GM23248 (cell line): ENCODE data around the gene RUNX3. TPM values are rescaled to one million over a fixed set of nuclear protein-coding genes. Genes with fewer than 3 reads are reported as not detected.

ENCODE experiments used
- DNase-seq: peaks from one replicate; pipeline ENCODE4 v3.0.0-alpha.2; 2015
- H2AFZ ChIP-seq: fragments of 200-600 bp; sonication (generic); 2 replicates; pipeline ENCODE4 v1.6.1; 2016; ENCODE audit warnings: antibody characterized with exemption
- H3F3A ChIP-seq: fragments of 200-600 bp; sonication (generic); 2 replicates; pipeline ENCODE4 v1.6.1; 2016; ENCODE audit warnings: mild to moderate bottlenecking, antibody characterized with exemption, mixed run types; ENCODE audit not compliant: insufficient read depth
- H3K27ac ChIP-seq: fragments of 200-600 bp; sonication (generic); 2 replicates; pipeline ENCODE4 v1.5.1; 2016; ENCODE audit warnings: mild to moderate bottlenecking
- H3K27me3 ChIP-seq: fragments of 200-600 bp; sonication (generic); replicated peaks from 2 replicates; pipeline ENCODE4 v1.6.1; 2016; ENCODE audit warnings: mild to moderate bottlenecking; ENCODE audit not compliant: insufficient read depth
- H3K36me3 ChIP-seq: fragments of 200-600 bp; sonication (generic); 2 replicates; pipeline ENCODE4 v1.6.1; 2016; ENCODE audit warnings: low read depth, mild to moderate bottlenecking
- H3K4me1 ChIP-seq: fragments of 200-600 bp; sonication (generic); 2 replicates; pipeline ENCODE4 v1.6.1; 2016; ENCODE audit warnings: mild to moderate bottlenecking; ENCODE audit not compliant: insufficient read depth
- H3K4me2 ChIP-seq: fragments of 200-600 bp; sonication (generic); one replicate; pipeline ENCODE4 v1.6.1; 2016; ENCODE audit warnings: mild to moderate bottlenecking; ENCODE audit not compliant: unreplicated experiment
- H3K4me3 ChIP-seq: fragments of 200-600 bp; sonication (generic); 2 replicates; pipeline ENCODE4 v1.5.1; 2016; ENCODE audit warnings: mild to moderate bottlenecking
- H3K79me2 ChIP-seq: fragments of 200-600 bp; sonication (generic); 2 replicates; pipeline ENCODE4 v1.6.1; 2016; ENCODE audit warnings: mild to moderate bottlenecking; ENCODE audit not compliant: insufficient read depth
- H3K9ac ChIP-seq: fragments of 200-600 bp; sonication (generic); 2 replicates; pipeline ENCODE4 v1.6.1; 2016; ENCODE audit warnings: mild to moderate bottlenecking
- H3K9me2 ChIP-seq: fragments of 200-600 bp; sonication (generic); 2 replicates; pipeline ENCODE4 v1.6.1; 2016; ENCODE audit warnings: mixed run types, mild to moderate bottlenecking, moderate library complexity; ENCODE audit not compliant: insufficient read depth
- H3K9me3 ChIP-seq: fragments of 200-600 bp; sonication (generic); one replicate; pipeline ENCODE4 v1.6.1; 2017; ENCODE audit warnings: low read depth
- H4K20me1 ChIP-seq: fragments of 200-600 bp; sonication (generic); 2 replicates; pipeline ENCODE4 v1.6.0; 2016; ENCODE audit not compliant: insufficient read depth
- EZH2 ChIP-seq: fragments of 200-600 bp; sonication (generic); IDR thresholded peaks from 2 replicates; pipeline ENCODE4 v1.6.1; 2018; ENCODE audit warnings: antibody characterized with exemption, mild to moderate bottlenecking; ENCODE audit not compliant: insufficient read depth, poor library complexity, severe bottlenecking
- EZH2phosphoT487 ChIP-seq: fragments of 200-600 bp; sonication (generic); IDR thresholded peaks from 2 replicates; pipeline ENCODE4 v1.6.1; 2018; ENCODE audit warnings: antibody characterized with exemption, moderate library complexity, mild to moderate bottlenecking, low read depth; ENCODE audit not compliant: insufficient read depth
- WGBS, 2 experiments: methylation state at CpG; one replicate each; pipeline ENCODE4 v1.1.6; 2015 to 2017; ENCODE audit warnings: low lambda C conversion rate in 2 of 2, low coverage in 1 of 2; ENCODE audit errors: missing lambda C conversion rate in 2 of 2; 5-methylcytosine and 5-hydroxymethylcytosine counted together
- in situ Hi-C: fragments of 300-500 bp; cut with MboI; formaldehyde crosslinking; loops from 2 replicates; pipeline ENCODE4 v1.15.0; 2020
- polyA plus RNA-seq: library from polyadenylated mRNA; unstranded; fragments of >200 nt; fragmentation: Nextera tagmentation; extraction: Ambion mirVana; gene quantifications from 2 replicates; pipeline ENCODE4 v1.2.1, GENCODE V29; 2016
- total RNA-seq: library from RNA; depleted of rRNA; stranded (reverse); fragments of >200 nt; shearing (Covaris generic); gene quantifications from 2 replicates; pipeline ENCODE4 v1.2.3, GENCODE V29; 2014

The RUNX3 gene
- total and polyA plus RNA-seq, 2 experiments from 2014 or later, result 0.43 to 1.4 TPM

DNA sequence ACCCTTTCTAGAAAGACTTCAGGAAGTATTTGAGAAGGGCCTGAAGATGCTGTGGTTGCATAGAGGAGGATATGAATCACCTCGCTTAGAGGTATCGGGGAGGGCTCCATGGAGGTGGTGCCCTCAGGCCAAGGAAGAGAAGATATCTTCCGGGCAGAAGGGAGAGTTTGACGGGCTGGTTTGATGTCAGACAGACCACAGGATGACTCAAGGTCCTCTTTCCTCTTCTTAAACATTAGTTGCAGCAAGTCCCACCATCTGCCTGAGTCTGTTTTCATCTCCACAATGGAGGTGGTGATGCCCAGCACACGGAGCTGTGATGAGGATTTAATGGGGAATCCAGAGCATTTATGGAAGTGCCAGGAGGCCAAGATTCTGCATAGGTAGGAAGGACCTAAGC lies 25.1 kb upstream of the RUNX3 start:
- no peaks in the 10 kb centered on the region for H3K9me3 ChIP-seq
- WGBS, 2 experiments, result 46 to 52% methylated on average over 5 of the region's 5 CpGs
- no peaks in the 10 kb centered on the region for H3F3A ChIP-seq
- no peaks in the 10 kb centered on the region for H4K20me1 ChIP-seq
- in situ Hi-C loops, result no loop called here
- no peaks in the 10 kb centered on the region for H3K79me2 ChIP-seq
- H3K4me1 ChIP-seq, result 0 out of 2 replicates have a peak, but pooled peaks cover 8% of the 10 kb centered on the region
- peak; percentile 70 for DNase-seq
- H3K4me3 ChIP-seq, result no peak overlapping the region
- no peak overlapping the region for H3K27ac ChIP-seq
- no peak overlapping the region for H3K9ac ChIP-seq
- no peaks in the 10 kb centered on the region for H3K27me3 ChIP-seq
- H3K4me2 ChIP-seq, result no peak overlapping the region
- H3K36me3 ChIP-seq, result no peaks in the 10 kb centered on the region
- no peak overlapping the region for H2AFZ ChIP-seq
- TF ChIP-seq EZH2phosphoT487, result no peak
- TF ChIP-seq EZH2, result no peak
- H3K9me2 ChIP-seq, result no peaks in the 10 kb centered on the region

GRCh38 chr1:24954631-24955030 lies 24.6 kb upstream of the RUNX3 start:
- Histone ChIP-seq H3K36me3 (no peaks in the 10 kb centered on the region), H2AFZ (no peak overlapping the region), H3K79me2 (no peaks in the 10 kb centered on the region), H3F3A (no peaks in the 10 kb centered on the region), H3K27ac (no peak overlapping the region), H4K20me1 (no peaks in the 10 kb centered on the region), H3K9me2 (no peaks in the 10 kb centered on the region), H3K9ac (no peak overlapping the region), H3K4me3 (no peak overlapping the region), H3K4me2 (no peak overlapping the region), H3K9me3 (no peaks in the 10 kb centered on the region), H3K4me1 (0 out of 2 replicates have a peak, but pooled peaks cover 8% of the 10 kb centered on the region), H3K27me3 (no peaks in the 10 kb centered on the region)
- TF ChIP-seq EZH2 (no peak), EZH2phosphoT487 (no peak)
- in situ Hi-C loops, result no loop called here
- 89 to 93% methylated on average over 10 to 11 of the region's 11 CpGs for WGBS, 2 experiments
- no peak for DNase-seq

- H3K9me3 ChIP-seq, result no peaks in the 10 kb centered on the region
- H3K27me3 ChIP-seq, result no peaks in the 10 kb centered on the region
- H3F3A ChIP-seq, result no peaks in the 10 kb centered on the region
- no peak overlapping the region for H2AFZ ChIP-seq
- in situ Hi-C loops, result no loop called here
- no peak for TF ChIP-seq EZH2
- no peaks in the 10 kb centered on the region for H3K36me3 ChIP-seq
- no peak overlapping the region for H3K4me2 ChIP-seq
- H3K4me3 ChIP-seq, result no peak overlapping the region
- H3K9ac ChIP-seq, result no peak overlapping the region
- 79 to 85% methylated on average over 6 of the region's 6 CpGs for WGBS, 2 experiments
- H3K4me1 ChIP-seq, result peaks cover 12% of the 10 kb centered on the region; the same call in 1 of the 2 replicates
- H3K79me2 ChIP-seq, result no peaks in the 10 kb centered on the region
- H3K27ac ChIP-seq, result no peak overlapping the region
- no peaks in the 10 kb centered on the region for H4K20me1 ChIP-seq
- DNase-seq, result no peak
- H3K9me2 ChIP-seq, result no peaks in the 10 kb centered on the region
Observed at GRCh38 chr1:24954022-24954421, 23.9 kb upstream of the RUNX3 start.

DNA sequence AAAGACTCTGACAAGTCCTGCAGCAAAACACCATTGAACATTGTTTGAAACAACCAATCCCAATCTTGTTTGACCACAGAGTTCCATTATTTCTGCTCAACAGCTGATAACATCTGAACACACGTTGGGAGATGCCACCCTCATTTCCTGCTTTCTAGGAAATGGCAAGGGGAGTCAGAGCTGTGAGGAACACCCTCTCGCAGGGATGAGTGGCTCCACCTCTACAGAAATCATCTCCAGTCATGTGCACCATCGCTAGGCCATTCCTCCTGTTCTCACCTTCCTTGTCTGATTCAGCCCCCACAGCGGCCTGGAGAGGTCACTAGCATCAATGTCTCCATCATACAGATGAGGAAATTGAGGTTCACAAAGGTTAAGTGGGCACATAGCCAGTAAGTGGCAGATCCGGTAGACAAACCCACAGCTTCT lies 22.4 kb upstream of the RUNX3 start:
- DNase-seq, result no peak
- in situ Hi-C loops, result no loop called here
- TF ChIP-seq EZH2phosphoT487 (no peak), EZH2 (no peak)
- no peaks in the 10 kb centered on the region for H4K20me1 ChIP-seq
- peaks cover 13% of the 10 kb centered on the region; the same call in 1 of the 2 replicates for H3K4me1 ChIP-seq
- H3K27me3 ChIP-seq, result no peaks in the 10 kb centered on the region
- no peak overlapping the region for H3K4me2 ChIP-seq
- 57 to 68% methylated on average over 5 of the region's 5 CpGs for whole genome bisulfite sequencing, 2 experiments
- no peaks in the 10 kb centered on the region for H3F3A ChIP-seq
- H3K79me2 ChIP-seq, result no peaks in the 10 kb centered on the region
- no peaks in the 10 kb centered on the region for H3K36me3 ChIP-seq
- H3K9me3 ChIP-seq, result no peaks in the 10 kb centered on the region
- H3K4me3 ChIP-seq, result no peak overlapping the region
- H3K9ac ChIP-seq, result no peak overlapping the region
- H3K9me2 ChIP-seq, result no peaks in the 10 kb centered on the region
- H3K27ac ChIP-seq, result no peak overlapping the region
- H2AFZ ChIP-seq, result no peak overlapping the region
